Caco-2 (cell line): ENCODE measurements around the gene PLEKHG1. TPM values are rescaled to one million over a fixed set of nuclear protein-coding genes. Genes with fewer than 3 reads are reported as not detected.

Experiments used
- BruUV-seq: library from RNA; stranded (reverse); fragments of 400-500 nt; replicated peaks from 2 replicates; lab custom pipeline; 2021; lab: Mats Ljungman, UMichigan
- CTCF ChIA-PET: fragments of 300-600 bp; sonication (Branson Sonifier 250); formaldehyde crosslinking; loops from one replicate; lab custom pipeline; 2022; ENCODE audit warnings: antibody characterized with exemption; lab: Charles Lee
- POLR2A ChIA-PET: fragments of 300-600 bp; sonication (Branson Sonifier 250); formaldehyde crosslinking; loops from one replicate; lab custom pipeline; 2022; ENCODE audit warnings: antibody characterized with exemption; lab: Charles Lee
- DNase-seq, 2 experiments: peaks; one replicate each; pipeline versions ENCODE4 v3.0.0 to v3.0.0-alpha.2; 2020 to 2022
- H3K27me3 ChIP-seq: replicated peaks from 2 replicates; pipeline ENCODE4 v1.6.0; 2011; ENCODE audit warnings: low read length; ENCODE audit not compliant: control insufficient read depth, insufficient read depth
- H3K36me3 ChIP-seq: 2 replicates; pipeline ENCODE4 v1.5.1; 2011; ENCODE audit warnings: low read length; ENCODE audit not compliant: control insufficient read depth, insufficient read depth
- H3K4me1 ChIP-seq: fragments of 250-450 bp; sonication (Bioruptor Pico); 2 replicates; pipeline ENCODE4 v1.5.1; 2020; ENCODE audit warnings: mild to moderate bottlenecking
- H3K4me3 ChIP-seq: 2 replicates; pipeline ENCODE4 v1.5.1; 2011; ENCODE audit warnings: low read depth, mild to moderate bottlenecking, control low read depth, low read length
- H3K9me3 ChIP-seq: fragments of 250-450 bp; sonication (Bioruptor Pico); 2 replicates; pipeline ENCODE4 v1.5.1; 2020; ENCODE audit warnings: mild to moderate bottlenecking, moderate library complexity
- H3K27ac Mint-ChIP-seq: one replicate; pipeline ENCODE4 v1.8.0; 2022; ENCODE audit warnings: mixed read lengths; ENCODE audit not compliant: unreplicated experiment
- H3K27me3 Mint-ChIP-seq: one replicate; pipeline ENCODE4 v1.8.0; 2022; ENCODE audit warnings: mixed read lengths; ENCODE audit not compliant: insufficient read depth, unreplicated experiment
- H3K36me3 Mint-ChIP-seq: one replicate; pipeline ENCODE4 v1.8.0; 2022; ENCODE audit warnings: mild to moderate bottlenecking, mixed read lengths; ENCODE audit not compliant: insufficient read depth, unreplicated experiment
- H3K4me1 Mint-ChIP-seq: one replicate; pipeline ENCODE4 v1.8.0; 2022; ENCODE audit warnings: low read depth, mixed read lengths; ENCODE audit not compliant: unreplicated experiment
- H3K4me3 Mint-ChIP-seq: one replicate; pipeline ENCODE4 v1.8.0; 2022; ENCODE audit warnings: mild to moderate bottlenecking, moderate library complexity, mixed read lengths; ENCODE audit not compliant: unreplicated experiment
- H3K9me3 Mint-ChIP-seq: one replicate; pipeline ENCODE4 v1.8.0; 2022; ENCODE audit warnings: mixed read lengths; ENCODE audit not compliant: unreplicated experiment
- CTCF ChIP-seq, 2 experiments: fragments of 200-600 bp in 1 of 2; IDR thresholded peaks; 1 replicate in 1 of 2; 2 replicates in 1 of 2; pipeline versions ENCODE4 v1.5.1 to v1.8.0; 2011 to 2022; ENCODE audit warnings: antibody characterized with exemption in 1 of 2, control low read depth in 1 of 2, inconsistent platforms in 1 of 2, low read depth in 1 of 2, low read length in 1 of 2, mild to moderate bottlenecking in 1 of 2, moderate library complexity in 1 of 2; ENCODE audit not compliant: insufficient read depth in 1 of 2, severe bottlenecking in 1 of 2, unreplicated experiment in 1 of 2
- intact Hi-C: fragments of 100-400 bp; cut with micrococcal nuclease; formaldehyde crosslinking; loops from one replicate; pipeline ENCODE4 v1.10.0; 2022; ENCODE audit not compliant: unreplicated experiment
- total RNA-seq: library from RNA; stranded (reverse); gene quantifications from 2 replicates; pipeline ENCODE4 v1.2.3, GENCODE V29; 2022

Gene PLEKHG1
- total RNA-seq, 1 experiment from 2014 or later, result 35.0 TPM

- intact Hi-C loops, result no loop called here
- Histone ChIP-seq H3K27me3 (no peaks in the 10 kb centered on the region), H3K4me1 (peaks cover 50% of the 10 kb centered on the region), H3K36me3 (no peaks in the 10 kb centered on the region), H3K4me3 (no peak overlapping the region), H3K9me3 (no peaks in the 10 kb centered on the region)
- no peak for DNase-seq
- Mint-ChIP-seq H3K36me3 (no peaks in the 10 kb centered on the region), H3K27me3 (no peaks in the 10 kb centered on the region), H3K4me3 (no peak overlapping the region), H3K4me1 (peaks cover 37% of the 10 kb centered on the region), H3K27ac (no peak overlapping the region), H3K9me3 (no peaks in the 10 kb centered on the region)
- TF ChIP-seq CTCF (IDR thresholded peaks at IDR 0.05; ENCODE audit: insufficient read depth in 1 of 2, low read depth in 1 of 2, low read length in 1 of 2, severe bottlenecking in 1 of 2, unreplicated experiment in 1 of 2), result no peak
- no TSS peak for BruUV-seq
- ChIA-PET CTCF (no interaction called here), POLR2A (no interaction called here)
Observed at GRCh38 chr6:150624191-150624590, 24.5 kb downstream of the PLEKHG1 start.

- Mint-ChIP-seq H3K27me3 (no peaks in the 10 kb centered on the region), H3K9me3 (no peaks in the 10 kb centered on the region), H3K4me1 (peaks cover 25% of the 10 kb centered on the region), H3K4me3 (no peak overlapping the region), H3K27ac (peak overlapping the region; percentile 60), H3K36me3 (no peaks in the 10 kb centered on the region)
- ChIA-PET CTCF (no interaction called here), POLR2A (no interaction called here)
- no TSS peak for BruUV-seq
- DNase-seq, result no peak
- intact Hi-C loops, result loop anchor here (5.0 kb wide), 1 partner anchor 41 kb away; no protein-coding TSS in a partner anchor
- Histone ChIP-seq H3K36me3 (no peaks in the 10 kb centered on the region), H3K4me3 (no peak overlapping the region), H3K27me3 (no peaks in the 10 kb centered on the region), H3K4me1 (peaks cover 36% of the 10 kb centered on the region), H3K9me3 (no peaks in the 10 kb centered on the region)
- no peak for TF ChIP-seq CTCF (IDR thresholded peaks at IDR 0.05; ENCODE audit: insufficient read depth in 1 of 2, low read depth in 1 of 2, low read length in 1 of 2, severe bottlenecking in 1 of 2, unreplicated experiment in 1 of 2)
Observed at GRCh38 chr6:150625927-150626326, 26.2 kb downstream of the PLEKHG1 start.

GRCh38 chr6:150627154-150627553 is 27.5 kb downstream of the PLEKHG1 start:
- POLR2A ChIA-PET, result no interaction called here
- H3K4me1 Mint-ChIP-seq, result peaks cover 36% of the 10 kb centered on the region
- intact Hi-C loops, result loop anchor here (5.0 kb wide), 1 partner anchor 40 kb away; no protein-coding TSS in a partner anchor

More at GRCh38 chr6:150627154-150627553, 27.5 kb downstream of the PLEKHG1 start:
- no peaks in the 10 kb centered on the region for H3K27me3 Mint-ChIP-seq
- H3K9me3 Mint-ChIP-seq, result no peaks in the 10 kb centered on the region
- no peak for DNase-seq
- Histone ChIP-seq H3K36me3 (no peaks in the 10 kb centered on the region), H3K4me3 (no peak overlapping the region), H3K27me3 (no peaks in the 10 kb centered on the region), H3K9me3 (no peaks in the 10 kb centered on the region), H3K4me1 (peaks cover 42% of the 10 kb centered on the region)
- H3K27ac Mint-ChIP-seq, result peak overlapping the region; percentile 60
- no TSS peak for BruUV-seq
- H3K4me3 Mint-ChIP-seq, result no peak overlapping the region
- CTCF ChIA-PET, result no interaction called here
- no peaks in the 10 kb centered on the region for H3K36me3 Mint-ChIP-seq
- TF ChIP-seq CTCF (IDR thresholded peaks at IDR 0.05; ENCODE audit: insufficient read depth in 1 of 2, low read depth in 1 of 2, low read length in 1 of 2, severe bottlenecking in 1 of 2, unreplicated experiment in 1 of 2), result no peak
